GOT3 (cell line): ENCODE results near the gene SOX30.

Experiments used
- DNase-seq: peaks from one replicate; lab custom pipeline; 2025; ENCODE audit warnings: mixed read lengths; lab: John Stamatoyannopoulos, UW

SOX30 gene

DNA sequence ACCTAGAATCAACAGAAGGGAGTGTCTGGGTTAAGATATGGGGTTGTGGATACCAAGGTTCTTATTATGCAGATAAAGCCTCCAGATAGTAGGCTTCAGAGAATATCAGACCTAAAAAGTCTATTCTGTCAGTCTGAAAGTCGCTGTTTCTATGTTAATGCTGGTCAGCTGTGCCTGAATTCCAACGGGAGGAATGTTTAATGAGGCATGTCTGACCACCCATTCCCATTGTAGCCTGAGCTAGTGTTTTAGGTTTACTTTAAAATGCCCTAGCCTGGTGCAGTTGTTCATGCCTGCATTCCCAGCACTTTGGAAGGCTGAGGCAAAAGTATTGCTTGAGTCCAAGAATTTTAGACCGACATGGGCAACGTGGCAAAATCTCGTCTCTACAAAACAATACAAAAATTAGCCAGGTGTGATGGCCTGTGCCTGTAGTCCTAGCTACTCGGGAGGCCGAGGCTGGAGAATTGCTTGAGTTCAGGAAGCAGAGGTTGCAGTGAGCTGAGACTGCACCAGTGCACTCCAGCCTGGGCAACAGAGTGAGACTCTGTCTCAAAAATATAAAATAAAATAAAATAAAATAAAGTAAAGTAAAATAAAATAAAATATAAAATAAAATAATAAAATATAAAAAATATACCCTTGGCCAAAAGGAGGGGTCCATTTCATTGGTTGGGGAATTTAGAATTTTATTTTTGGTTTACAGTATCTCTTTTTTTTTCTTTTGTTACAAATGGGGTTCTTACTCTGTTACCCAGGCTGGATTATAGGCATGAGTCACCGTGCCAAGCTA, 7.8 kb upstream of the SOX30 start:
- no peak for DNase-seq

DNA sequence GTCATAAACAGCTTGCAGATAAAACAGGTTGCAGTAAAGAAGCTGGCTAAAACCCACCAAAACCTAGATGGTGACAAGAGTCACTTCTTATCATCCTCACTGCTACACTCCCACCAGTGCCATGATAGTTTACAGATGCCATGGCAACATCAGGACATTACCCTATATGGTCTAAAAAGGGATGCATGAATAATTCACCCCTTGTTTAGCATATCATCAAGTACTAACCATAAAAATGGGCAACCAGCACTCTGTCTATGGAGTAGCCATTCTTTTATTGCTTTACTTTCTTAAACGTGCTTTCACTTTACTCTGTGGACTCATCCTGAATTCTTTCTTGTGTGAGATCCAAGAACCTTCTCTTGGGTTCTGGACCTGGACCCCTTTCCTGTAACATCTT, 6.7 kb upstream of the SOX30 start:
- no peak for DNase-seq

DNA sequence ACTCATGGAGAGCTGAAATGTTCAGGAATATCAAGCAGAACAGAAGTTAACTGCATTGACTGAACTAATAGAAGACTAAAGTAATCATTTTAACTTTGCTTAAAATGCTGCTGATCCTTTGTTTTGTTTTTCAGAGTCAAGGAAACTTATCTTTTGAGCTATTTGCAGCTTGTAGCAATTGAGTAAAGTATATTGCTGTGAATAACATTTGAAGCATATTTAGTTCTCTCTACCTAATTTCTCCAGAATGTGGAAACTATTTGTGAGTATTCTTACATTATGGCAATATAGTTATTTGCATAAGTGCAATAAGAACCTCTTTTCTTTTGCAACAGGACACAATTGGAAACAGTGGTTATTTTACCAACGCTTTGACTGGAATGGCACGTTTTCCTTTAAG, 5.3 kb upstream of the SOX30 start:
- DNase-seq, result no peak

DNA sequence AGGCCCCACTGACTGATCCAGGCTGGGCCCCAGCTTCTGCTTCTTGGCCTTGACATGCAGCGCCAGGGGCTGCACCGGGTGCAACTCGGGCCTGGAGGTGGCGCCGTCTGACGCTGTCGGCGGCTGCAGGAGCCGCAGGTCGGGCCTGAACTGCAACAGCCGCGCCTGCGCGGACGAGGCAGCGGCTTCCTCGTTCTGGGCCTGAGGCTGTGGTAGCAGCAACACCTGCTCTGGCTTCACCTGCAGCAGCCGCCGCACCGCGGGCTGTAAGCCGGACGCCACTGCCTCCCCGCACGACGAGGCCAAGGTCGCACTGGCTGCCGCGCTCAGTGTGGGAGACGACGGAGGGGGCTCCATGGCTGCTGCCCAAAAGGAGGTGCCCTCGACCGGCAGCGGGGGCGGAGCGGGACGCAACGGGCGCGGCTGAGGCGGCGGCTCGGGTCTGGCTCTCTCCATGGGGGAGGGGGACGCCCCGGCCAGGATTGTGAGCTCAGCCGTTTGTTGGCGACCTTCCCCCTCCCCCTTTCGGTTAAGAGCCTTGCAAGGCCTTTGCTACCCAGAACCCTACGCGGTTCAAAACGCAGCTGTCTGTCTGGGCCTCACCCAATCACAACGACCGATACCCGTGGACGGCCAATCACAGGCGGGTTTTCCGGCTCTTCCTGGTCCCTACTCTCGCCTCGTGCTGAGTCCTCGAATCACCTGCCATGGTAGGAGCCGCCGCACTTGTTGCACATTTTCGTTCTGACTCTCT, 438 bp downstream of the SOX30 start:
- DNase-seq, result no peak

DNA sequence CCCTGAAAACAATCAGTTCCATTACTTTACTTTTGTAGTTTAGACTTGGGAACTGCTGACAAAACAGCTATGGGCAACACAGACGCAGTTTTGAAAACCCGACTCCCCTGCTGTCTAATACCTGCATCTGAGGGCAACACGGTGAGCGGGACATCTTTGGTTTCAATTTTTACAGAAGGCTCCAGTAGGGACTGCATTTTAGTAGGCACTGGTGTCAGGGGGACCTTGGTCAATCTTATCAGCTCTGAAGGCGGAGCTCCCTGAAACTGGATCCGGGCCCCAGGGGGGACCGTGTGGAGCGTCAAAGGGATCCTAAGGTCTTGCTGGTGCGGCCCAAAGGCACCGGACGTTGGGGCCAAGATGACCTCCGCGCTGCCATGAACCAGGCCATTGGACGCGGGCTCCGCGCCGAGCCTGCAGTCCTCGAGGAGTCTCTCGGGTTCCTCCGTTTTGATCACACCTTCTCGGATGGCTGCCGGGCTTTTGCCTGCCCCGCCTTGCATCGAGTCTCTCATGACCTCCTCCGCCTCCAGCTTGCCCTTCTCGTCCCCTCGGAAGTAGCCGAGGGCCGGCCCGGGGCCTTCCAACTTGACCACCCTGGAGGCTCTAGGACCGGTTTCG, 1.1 kb downstream of the SOX30 start:
- DNase-seq, result no peak

DNA sequence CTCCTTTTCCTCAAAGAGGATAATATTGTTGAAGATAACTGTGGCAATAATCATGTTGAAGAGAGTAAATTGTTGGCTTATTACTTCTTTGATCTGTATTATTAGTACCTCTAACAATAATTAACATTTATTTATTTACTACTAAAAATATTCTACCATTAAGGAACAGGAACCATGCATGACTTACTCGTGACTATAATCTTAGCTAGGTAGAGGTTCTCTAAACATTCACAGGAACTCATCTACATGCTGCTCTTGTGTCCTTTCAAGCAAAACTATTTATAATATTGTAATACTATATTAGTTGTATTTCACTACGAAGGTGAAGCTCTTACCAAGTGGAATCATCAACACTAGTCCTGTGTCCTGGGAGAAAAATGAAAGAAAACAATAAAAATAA, 3.1 kb downstream of the SOX30 start:
- DNase-seq, result no peak

DNA sequence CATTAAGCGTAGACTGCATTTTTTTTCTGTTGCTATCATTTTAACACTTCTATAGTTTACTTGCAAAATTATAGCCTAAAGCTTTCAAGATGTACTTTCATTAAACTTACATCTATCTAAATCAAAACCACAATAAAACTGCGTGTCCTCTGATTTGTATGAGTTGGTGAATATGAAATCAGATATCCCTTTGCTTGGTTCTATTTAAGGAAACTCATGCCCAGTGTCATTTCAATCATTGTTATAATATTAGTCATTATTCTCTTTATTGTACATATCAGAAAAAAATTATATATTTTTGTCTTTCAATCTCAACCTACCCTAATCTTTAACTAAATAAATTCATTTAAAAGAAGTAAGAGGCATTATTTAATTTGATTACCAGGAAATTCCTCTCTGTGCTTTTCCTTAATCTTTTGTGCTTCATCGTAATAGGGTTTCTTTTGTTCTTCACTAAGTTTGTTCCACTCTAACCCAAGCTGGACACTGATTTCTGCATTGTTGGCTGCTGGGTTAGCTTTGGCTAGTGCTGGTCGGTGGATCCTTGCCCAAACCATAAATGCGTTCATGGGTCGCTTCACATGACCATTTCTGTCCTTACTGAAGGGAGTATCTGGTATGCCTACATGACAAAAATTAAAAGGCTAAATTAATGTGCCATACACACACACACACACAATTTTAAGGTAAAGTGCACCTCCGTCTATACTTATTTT, 3.8 kb downstream of the SOX30 start:
- no peak for DNase-seq

DNA sequence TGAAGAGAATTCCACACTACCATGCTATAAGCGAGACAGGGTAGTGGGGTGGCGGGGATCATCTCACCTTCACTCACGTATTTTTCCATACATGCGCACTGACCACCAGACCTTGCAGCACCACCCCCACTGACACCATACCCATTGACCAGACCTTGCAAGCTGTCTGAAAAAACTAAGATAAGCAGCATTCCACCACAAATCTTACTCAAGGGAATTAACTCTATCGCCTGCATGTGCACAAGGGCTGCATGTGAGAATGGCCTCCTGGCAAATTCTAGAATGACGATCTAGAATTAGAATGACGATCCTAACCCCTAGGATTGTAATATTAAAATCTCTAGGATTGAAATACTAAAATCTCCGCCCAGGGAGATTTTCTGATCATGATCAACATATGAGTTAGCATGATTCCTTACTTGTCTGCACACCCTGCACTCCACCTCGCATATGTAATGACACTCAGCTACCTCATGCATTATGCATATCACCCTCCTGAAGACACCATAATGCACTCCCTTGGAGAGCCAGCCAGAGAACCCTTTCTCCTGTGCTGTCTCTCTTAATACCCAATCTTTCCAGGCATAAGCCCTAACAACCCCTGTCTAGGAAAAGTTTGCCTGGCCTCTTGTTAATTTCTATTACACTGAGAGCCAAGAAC, 11.7 kb downstream of the SOX30 start:
- no peak for DNase-seq

DNA sequence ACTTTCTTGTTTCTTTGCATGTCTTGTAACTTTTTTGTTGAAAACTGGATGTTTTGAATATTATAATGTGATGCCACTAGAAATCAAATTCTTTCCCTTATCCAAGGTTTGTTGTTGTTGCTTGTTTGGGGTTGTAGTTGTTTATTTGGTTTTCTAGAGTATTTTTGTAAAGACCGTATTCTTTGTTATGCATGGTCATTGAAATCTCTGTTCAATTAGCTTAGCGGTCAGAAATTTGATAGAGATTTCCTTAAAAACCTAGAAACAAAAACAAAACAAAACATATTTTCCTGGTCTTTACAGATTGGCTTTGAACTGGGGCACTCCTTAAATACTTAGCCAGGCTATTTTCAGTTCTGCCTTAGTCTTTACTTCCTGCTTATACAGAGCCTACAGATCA, 21.9 kb downstream of the SOX30 start:
- no peak for DNase-seq

DNA sequence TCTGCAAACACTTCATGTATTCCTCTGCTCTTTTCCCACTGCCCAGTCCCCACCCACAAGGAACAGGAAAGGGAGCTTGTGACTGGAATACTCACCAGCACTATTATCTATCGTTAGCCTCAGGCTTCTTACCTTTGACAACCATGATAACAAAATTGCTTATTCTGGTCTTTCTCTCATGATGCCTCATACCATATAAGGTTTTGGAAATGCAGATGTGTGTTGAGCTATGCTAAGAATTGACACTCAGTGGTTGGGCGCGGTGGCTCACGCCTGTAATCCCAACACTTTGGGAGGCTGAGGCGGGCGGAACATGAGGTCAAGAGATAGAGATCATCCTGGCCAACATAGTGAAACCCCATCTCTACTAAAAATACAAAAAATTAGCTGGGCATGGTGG, 25.4 kb downstream of the SOX30 start:
- DNase-seq, result no peak

DNA sequence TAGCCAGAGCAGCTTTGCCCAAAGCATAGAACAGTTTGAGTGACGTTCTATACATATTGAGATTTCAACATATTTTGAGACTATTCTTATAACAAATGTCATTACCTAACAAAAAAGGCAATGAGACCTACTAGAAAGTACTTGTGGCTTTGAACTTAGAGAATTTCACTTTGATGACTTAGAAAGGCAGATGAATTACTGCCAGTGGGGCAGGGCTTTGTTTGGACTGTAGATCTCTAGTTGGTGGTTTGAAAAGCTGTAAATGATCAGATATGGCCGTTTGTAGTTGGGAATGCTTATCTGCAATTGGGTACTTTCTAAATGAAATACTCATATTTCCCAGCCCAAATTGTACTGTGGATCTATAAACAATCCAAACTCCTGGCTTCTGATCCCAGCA, 28.1 kb downstream of the SOX30 start:
- no peak for DNase-seq

DNA sequence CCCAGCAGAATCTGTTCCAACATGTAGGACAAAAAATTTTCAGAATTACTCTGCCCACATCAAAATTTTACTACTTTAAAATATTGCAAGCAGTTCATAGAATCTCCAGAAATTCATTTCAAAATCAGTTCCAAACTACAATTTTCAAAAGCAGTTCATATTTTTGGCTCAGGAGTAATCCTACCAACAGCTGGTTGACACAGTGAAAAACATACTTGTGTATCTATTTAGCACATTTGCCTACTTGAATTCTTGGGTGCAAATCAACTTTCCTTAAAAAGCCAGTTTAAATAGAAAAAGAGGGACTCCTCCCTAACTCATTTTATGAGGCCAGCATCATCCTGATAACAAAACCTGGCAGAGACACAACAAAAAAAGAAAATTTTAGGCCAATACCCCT, 31.5 kb downstream of the SOX30 start:
- DNase-seq, result no peak

DNA sequence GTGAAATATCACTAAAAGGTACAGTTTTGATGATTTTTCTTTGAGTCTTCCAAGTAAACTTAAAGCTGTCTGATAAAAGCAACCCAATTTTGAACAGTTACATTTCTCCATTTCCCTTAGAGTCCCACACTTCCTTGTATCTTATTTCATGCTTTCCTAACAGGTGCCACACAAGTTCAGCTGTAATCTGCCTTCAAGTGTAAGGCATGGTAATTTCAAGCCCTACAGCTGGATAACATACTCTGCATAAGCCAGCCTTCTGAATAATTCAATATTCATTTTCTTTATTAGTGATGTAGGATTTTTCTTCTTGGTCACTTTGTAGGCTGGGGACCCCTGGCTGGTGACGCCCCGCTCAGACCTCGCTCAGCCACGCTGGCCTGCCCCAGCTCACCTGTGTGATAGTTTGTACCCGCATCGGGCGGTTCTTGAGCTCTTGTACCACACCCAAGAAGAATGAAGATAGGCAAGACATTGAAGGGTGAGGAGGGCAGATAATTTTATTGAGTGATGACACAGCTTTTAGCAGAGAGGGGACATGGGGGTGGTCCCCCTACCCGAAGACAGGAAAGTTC, 34.0 kb downstream of the SOX30 start:
- DNase-seq, result no peak

DNA sequence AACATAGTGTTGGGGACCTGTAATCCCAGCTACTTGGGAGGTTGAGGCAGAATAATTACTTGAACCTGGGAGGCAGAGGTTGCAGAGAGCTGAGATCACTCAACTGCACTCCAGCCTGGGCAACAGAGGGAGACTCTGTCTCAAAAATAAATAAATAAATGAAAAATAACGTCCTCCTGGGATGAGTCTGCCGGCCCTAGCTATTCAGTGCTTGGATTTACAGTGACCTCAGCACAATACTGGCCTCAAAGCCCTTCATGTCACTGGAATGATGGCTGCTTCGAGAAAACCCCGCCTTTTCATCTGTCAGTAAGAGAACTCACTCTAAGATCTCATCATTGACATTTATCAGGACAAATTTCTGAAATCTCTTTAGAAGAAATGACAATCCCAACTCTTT, 35.5 kb downstream of the SOX30 start:
- DNase-seq, result no peak

DNA sequence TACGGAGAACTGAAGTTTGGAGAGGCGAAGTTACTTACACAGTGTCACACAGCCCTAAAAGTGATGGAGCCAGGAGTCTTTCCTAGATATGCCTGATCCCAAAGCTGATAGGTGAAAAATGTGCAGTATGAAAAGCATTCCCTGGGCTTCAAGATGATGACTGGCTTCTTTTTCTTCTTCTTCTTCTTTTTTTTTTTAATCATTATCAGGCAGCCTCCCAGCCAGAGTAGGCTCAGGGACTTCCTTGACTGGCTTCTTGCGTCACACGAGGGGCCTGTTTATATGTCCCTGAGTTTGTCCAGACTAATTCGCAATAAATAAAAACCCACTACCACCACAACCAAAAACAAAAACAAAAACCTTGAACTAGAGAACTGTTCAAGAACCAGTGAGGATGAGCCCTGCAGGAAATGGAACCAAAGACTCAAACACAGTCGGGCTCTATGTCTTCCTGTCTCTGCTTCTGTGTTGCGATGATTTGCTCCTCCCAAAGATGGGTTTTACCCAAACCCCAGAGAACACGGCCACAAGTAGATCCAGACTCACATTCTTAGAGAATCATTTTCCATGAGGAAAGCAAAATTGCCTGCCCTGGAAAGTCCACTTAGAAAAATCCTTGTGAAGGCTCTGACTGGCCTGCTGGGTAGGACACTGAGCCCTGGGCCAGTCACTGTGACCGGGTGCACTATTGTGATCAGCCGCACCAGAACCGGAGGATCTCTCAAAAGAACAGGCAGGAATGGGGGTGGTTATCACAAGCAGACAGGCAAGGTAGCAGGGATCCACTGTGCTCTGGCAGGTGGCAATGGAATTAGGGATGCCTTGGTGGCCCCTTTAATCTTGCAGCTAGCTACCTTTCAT, 38.6 kb downstream of the SOX30 start:
- DNase-seq, result no peak

DNA sequence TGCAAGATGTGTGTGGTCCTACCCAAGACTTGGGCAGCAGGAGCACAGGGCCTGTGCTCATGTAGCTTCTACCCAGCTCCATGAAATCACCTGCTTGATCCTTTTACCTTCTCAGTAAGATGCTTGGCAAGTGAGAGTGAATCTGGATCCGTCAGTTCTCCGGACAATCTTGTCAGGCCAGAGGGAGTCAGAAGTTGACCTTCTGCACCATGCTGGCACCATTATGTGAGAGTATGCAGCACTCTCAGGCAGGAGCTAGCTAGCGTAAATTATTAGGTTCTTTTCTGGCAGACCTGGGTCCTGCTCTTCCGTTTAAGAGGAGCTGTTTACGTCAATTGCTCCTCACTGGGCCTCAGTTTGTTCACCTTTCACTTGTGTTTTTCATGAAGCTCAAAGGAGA, 39.7 kb downstream of the SOX30 start:
- DNase-seq, result no peak

DNA sequence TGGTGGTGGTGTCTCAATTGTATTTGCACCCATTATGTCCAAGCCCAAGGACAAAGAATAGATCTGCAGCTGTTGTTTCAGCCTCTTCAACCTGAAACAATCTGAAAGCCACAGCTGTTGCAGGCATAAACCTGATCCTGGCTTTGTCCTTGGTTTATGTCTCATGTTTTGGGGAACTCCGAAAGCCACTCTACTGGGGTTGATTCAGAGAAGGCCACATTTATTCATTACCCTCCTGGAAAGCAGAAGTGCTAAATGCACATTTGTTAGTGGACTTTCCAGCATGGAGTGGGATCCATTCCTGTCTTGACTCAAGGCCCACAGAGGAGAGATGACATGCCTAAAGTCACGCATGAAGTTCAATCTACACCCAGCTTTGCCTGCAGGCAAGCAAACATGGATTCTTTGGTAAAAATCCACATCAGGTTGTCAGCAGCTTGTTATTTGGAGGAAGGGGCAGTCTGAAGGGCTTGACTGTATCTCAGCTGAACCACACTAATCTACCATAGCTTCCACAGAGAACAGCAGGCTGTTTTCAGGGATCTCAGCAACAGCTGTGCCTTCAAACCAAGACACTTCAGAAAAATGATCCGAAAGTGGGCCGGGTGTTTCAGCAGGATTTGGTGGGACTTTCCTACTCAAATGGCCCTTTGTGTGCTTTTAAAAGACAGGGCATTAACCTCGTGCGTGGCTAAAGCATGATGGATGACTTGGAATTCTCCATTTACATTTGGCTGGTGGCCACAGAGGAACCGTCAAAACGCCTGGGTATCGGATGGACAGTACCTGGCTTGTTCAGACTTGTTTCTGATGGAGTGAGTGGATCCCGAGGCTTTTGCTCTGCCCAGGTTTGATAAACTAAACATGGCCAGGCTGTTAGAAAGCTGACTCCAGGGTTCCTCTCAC, 40.4 kb downstream of the SOX30 start:
- no peak for DNase-seq

DNA sequence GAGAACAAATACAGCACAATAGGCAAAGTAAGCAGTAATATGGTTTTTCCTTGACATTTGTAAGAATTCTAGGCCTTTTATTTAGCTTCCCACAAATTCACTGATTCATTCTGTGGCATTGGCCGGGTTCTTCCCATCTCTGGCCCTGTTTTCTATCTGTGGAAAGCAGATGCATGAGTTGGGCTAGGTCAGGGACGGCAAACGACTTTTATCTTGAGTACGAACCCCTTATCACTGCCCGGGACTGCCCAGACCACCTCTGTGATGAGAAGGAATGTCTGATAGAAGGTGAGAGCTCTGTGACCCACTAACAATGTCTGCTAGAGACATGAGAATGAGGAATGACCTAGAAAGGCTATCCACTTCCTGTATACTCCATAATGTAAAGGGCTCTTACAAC, 41.2 kb downstream of the SOX30 start:
- DNase-seq, result no peak

DNA sequence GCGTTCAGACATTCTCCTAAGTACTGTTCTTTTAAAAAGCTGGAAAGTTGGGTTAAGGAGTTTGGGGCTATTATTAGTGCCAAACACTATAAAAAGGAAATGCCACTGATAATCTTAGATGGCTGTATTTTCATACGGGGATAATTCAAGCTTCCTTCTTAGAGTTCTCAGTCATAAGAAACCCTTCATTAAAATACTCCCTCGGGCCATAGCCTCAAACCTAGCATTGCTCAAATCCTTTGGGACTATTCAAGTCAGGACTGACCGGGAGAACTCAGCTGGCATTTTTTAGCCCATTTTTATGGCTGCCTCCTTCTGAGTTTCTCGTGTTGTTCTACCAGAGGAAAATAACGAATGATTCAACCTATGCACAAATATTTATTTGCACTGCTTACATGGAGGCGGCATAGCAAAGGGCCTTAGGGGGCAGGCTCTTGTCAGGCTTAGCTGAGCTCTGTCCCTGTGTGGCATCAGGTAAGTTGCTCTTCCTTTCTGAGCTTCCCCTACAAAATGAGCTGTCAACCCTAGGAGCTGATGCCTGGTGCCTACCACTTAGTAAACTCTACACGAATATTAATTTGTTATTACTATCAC, 43.2 kb downstream of the SOX30 start:
- DNase-seq, result no peak
